ENCODE data around the gene VWA5B1.

Gene VWA5B1

DNA sequence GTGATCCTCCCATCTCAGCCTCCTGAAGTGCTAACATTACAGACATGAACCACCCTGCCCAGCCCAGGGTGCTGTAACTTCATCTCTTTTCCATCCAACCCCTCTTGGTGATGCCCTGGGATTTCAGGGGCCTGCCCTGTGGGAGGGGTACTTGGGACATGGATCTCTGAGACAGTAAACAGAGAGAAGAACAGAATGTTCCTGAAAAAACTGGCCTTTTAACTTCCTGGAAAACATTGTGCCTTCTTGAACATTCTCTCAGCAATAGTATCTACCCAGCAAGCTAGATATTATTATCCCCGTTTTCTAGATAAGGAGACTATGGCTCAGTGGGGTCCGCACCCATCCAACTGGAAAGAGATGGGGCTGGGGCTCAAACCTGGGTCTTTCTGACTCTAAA is 57.0 kb downstream of the VWA5B1 start:
- no peak for DNase-seq (ENCODE audit: low spot score)

DNA sequence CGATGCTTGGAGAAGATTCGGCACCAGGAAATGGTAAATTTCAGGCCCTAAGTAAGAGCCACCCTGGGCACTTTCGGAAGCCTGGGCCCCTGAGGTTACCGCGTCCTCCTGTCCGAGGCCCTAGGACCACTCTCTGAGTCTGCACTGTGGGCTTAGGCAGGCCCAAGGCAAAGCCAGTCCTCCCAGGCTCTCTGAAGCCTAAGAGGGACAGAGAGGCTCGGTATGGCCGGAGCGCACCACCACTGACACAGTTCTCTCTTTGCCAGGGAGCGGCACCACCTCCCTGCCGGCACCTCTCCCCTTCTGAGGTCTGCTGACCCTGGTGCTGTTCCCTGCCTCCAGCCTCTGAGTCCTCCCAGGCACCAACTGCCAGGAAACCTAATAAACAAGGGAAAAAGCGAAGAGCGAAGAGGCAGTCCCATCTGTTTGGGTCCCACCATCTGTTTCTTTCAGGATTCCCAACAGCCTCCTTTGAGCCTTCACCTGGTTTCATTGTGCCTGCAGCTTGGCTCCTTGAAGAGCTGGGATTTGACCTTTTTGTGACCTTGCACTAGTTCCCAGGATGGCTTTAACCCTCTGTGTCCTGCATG is 57.7 kb downstream of the VWA5B1 start:
- DNase-seq (ENCODE audit: low spot score) = no peak

DNA sequence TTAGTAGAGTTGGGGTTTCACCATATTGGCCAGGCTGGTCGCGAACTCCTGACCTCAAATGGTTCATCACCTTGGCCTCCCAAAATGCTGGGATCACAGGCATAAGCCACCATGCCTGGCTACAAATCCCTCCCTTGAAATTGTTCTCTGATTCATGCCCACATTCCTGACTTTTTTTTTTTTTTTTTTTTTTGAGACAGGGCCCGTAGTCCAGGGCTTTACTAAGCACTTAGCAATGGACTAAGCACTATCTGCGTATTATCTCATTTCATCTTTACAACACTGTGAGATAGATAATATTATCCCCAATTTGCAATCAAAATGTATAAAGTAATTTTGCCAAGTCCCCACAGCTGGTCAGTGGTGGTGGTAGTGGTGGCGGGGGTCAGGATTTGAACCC is 58.9 kb downstream of the VWA5B1 start:
- DNase-seq (ENCODE audit: low spot score) = no peak

DNA sequence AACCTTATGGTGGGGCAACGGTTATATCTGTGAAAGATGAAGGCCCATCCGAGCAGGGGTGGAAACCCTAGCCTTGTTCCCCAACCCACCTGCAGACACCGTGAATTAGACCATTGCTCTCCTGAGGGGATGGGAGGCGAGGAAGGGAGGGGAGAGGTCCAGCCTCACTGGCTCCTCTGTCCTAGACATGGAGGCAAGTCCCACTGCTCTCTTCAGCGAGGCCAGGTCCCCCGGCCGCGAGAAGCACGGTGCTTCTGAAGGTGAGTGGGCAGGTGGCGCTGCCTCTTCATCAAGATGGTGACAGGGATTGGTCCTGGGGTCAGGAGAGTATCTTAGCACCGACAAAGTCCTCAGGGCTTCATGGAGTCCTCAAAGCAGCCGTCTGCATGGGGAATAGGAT is 59.3 kb downstream of the VWA5B1 start:
- no peak for DNase-seq (ENCODE audit: low spot score)

DNA sequence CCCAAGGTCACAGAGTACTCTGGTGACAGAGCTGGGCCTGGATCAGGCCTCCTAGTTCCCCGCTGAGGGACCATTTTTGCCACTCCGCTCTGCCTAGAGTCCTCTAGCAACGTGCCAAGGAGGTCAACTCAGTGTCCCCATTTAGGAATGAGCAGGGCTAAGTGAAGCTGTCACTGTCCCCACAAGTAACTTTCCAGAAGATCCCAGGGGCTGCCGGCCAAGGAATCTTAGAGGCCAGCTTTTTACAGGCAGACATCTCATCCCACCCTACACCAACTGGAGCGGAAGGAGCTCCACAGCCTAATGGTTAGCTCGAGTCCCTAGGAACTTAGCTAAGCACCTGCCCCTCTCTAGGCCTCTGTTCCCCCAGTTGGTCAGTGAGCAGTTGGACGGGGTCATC is 59.7 kb downstream of the VWA5B1 start:
- no peak for DNase-seq (ENCODE audit: low spot score)

DNA sequence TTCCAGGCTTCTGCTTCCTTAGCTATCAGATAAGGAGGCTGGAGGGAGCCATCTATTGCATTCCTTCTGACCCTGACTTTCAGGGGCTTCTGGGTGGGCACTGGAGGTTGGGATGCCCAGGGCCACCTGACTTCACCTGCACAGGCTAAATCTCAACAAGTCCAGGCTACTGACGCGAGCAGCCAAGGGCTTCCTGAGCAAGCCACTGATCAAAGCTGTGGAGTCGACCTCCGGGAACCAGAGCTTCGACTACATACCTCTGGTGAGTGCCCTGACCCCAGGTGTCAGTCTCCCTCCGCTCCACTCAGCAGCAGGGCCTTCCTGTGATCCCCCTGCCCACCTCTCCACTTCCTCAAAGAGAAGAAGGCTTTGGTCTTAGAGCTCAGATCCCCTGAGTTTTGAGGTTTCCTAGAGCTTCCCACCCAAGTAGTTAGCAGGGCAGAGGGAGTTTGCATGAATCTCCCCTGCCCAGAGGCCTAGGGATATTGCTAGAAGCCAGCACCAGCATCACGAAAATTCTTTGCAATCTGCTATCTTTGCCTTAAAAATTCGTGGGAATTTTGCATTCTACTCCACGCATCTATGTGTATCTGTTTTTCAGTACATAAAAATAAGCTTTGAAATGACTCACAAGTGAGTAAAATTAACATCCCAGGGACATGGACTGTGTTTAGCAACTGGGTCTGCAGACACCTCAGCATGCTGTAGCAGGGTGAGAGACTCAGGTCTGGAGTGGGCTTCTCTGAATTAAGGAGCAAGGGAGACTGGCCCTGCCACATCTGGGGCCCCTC is 61.4 kb downstream of the VWA5B1 start:
- DNase-seq (ENCODE audit: low spot score) = no peak

DNA sequence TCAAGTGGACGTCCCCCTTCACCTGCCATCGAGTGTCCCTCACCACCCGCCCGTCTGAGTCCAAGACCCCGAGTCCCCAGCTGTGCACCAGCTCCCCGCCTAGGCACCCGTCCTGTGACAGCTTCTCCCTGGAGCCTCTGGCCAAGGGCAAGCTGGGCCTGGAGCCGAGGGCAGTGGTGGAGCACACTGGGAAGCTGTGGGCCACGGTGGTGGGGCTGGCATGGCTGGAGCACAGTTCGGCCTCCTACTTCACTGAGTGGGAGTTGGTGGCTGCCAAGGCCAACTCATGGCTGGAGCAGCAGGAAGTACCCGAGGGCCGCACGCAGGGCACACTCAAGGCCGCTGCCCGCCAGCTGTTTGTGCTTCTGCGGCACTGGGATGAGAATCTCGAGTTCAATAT is 63.2 kb downstream of the VWA5B1 start:
- no peak for DNase-seq (ENCODE audit: low spot score)

DNA sequence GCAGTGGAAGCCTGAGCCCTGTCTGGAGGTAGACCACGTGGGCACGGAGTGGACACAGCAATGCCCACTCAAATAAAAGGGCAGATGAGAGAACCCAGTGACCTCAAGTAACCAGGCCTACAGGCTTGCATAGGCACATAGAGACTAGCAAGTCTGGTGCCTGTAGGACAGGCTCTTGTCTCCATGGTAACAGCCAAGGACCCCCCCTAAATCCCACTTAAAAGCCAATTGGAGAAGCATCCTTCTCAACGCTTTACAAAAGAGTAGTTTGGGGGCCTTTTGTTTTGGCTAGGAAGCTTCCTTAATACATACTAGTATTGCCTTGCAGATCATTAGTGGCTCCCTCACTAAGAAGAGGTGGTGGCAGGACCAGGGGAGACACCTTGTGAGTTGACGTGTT is 63.9 kb downstream of the VWA5B1 start:
- no peak for DNase-seq (ENCODE audit: low spot score)

DNA sequence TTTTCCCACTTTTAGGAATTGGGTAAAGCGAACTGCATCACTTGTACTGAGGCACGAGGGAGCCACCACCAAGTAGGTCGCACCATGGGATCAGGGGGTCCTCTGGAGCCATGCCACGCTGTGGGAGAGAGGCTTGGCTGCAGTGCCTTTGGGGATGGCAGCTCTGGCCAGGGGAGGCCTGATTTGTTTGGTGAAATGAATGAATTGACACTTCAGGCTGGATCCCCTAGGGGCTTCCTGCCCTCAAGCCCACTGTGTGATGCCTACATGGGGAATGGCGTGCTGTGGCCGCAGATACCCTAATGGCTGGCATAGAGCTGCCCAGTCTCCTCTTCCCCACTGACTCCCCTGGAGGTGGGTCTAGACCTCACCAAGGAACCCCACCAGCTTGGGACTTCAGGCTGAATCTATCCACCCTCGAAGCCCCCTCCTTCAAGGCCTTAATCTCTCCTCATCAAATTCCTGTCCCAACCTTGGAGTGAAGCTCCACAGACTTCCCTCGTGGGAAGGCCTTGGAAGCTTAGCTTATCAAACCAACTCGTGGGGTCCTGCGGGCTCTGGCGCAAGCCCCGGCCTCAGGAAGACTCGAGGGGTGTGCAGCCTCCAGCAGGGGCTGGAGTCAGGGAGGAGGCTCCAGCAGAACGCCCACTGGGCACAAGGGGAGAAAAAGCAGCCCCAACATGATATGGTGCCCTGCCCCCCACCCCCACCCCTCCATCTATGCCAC is 64.6 kb downstream of the VWA5B1 start:
- DNase-seq (ENCODE audit: low spot score) = no peak

DNA sequence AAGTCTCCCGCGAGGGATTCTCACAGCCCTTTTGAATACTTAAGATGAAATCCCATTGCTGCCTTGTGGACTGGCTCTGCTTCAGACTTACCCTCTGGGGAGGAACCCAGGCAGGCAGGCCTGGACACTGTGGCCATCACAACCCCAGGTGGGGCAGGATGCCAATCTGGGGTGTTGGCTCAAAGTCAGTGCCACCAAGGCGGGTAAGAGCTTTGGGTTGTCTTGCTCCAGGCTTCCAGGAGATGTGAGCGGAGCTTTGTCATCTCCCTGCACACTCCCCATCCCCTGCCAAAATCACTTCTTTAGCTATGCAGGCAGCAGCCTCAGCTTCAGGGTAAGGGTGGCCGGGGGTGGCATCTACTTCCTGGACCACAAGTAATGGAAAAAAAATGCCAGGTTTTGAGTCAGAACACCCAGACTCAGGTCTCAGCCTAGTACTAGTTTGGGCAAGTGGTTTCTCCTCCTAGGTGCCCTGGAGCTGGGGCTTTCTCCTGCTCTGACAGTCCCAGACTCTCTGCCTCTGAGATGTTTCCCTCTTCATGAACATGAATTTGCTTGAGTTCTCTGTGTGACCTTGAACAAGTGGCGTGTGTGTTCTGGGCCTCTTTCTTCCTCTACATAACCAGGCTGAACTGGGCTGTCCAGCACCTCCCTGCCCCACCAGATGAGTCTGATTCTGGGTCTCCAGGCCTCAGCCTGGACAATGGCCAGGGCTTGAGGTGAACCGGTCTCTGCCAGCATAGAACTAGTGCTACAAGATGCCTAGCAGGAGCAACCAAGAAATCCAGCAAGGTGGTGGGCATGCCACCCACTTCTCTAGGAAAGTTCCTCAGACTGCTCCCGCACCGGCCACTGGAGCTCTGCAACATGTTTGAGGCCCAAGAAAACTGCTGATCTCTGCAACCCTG is 65.4 kb downstream of the VWA5B1 start:
- no peak for DNase-seq (ENCODE audit: low spot score)

DNA sequence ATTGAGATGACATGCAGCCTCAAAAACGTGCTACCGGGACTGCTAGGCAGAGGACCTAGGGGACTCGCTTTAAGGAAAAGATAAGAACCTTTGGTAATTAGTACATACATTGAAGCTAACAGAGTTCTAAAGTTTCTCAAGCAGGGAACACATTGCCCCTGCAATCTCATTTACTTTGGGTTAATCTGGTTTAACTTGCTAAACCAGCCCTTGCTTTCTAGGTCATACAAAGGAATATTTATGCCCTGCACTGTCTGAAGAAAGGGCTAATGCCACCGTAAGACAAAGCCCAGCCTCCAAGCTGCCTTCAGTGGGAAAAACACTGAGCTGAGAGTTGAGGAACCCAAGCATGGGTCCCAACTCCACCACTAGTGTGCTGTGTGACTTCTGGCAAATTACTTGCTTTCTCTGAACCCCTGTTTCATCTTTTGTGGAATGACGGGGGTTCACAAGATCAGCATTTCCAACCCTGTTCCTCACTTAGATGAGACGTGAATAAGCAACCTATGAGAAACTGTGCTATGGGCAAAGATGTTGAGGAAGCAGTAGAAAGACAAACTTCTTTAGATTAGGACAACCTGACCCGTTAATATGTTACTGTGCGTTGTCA is 66.3 kb downstream of the VWA5B1 start:
- no peak for DNase-seq (ENCODE audit: low spot score)

DNA sequence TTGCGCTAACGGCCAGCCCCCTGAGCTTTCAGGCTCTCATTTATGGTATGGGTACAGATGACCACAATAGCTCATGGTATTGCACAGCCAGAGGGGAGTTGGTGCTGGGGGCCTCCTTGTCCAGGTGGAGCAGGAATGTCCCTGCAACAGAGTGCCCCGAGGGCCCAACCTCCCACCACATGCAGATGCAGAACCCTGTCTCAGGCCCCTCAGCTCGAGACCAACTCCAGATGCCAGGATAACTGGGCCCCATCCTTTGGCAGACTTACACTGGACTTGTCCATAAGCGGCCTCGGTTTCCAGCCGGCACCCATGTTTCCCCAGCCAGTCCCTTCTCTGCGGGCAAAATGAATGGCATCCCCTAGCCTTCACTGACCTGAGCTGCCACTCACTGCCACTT is 67.1 kb downstream of the VWA5B1 start:
- DNase-seq (ENCODE audit: low spot score) = no peak

DNA sequence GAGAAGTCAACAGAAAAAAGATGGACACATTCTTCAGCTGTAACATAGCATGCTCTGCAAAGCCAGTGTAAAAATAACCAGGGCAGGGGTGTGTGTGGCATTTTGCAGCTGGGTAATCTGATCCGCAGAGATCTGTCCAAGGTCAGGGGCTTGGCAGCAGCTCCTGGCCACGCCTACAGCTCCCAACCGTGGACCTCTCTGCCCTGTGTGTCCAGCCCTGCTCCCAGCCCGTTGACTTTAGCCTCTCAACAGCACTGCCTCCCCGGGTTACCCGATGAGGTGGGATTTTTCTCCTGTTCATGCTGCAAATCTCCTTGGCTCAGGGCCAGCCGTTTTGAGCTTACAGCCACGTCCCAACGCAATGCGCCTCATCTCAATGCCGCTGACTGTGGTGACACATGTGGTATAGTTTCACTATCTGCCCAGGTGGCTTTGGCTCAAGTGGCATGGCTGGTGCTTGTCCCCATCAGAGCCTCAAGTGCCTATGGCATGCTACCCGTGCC is 68.1 kb downstream of the VWA5B1 start:
- DNase-seq (ENCODE audit: low spot score) = no peak

DNA sequence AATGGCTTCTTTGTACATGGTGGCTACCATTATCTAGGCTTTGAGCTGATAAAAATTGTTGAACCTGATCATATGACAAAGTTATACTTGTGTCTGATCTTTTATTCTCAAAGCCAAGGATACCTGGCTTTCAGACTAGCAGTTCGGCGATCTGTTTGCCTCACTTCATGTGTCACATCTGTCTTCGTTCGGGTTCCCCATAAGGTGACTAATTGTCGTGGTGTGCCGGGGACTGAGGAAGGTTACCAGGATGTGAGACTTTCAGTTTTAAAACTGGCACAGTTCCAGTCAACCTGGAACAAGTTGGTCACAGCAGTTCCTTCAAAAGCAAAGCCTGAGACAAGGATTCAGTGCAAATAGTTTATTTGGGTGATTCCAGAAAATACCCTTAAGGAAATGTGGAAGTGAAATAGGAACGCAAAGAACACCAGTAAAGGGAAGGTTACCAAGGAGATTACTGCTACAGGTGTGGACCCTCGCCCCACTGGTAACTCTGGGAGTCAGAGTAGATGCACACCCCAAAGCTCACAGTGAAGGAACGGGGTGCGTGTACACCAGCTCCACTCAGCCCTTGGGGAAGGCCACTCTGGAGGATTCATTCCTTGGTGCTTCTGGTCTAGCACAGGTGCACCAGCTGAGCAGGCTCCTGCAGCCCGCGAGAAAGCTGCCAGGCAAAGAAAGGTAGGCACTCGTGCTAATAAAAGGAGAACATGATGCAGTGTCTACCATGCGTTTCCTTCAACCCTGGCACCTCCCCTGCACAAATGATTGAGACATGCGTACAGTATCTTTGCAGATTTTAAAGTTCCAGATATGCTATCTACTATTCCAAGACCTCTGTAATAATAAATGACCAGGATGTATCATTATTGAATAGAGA is 69.0 kb downstream of the VWA5B1 start:
- DNase-seq (ENCODE audit: low spot score) = no peak

DNA sequence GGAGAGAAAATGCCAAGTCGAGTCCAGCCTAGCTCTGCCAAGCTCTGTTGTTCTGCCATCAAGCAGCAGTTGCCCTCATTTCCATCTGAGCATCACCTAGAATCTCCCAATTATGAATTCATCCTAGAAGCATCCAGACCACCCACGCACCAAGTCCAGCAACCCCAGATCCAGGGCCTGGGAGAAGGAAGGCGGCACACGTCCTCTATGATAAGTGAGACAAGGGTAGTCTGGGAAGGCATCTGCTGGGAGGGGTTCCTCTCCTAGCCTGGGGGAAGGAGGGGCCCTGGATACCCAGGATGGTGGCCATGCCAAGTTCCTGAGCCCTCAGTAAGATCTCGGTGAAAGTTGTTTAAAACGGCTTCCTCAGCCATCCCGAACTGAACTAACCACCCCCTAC is 70.7 kb downstream of the VWA5B1 start:
- DNase-seq (ENCODE audit: low spot score) = no peak

DNA sequence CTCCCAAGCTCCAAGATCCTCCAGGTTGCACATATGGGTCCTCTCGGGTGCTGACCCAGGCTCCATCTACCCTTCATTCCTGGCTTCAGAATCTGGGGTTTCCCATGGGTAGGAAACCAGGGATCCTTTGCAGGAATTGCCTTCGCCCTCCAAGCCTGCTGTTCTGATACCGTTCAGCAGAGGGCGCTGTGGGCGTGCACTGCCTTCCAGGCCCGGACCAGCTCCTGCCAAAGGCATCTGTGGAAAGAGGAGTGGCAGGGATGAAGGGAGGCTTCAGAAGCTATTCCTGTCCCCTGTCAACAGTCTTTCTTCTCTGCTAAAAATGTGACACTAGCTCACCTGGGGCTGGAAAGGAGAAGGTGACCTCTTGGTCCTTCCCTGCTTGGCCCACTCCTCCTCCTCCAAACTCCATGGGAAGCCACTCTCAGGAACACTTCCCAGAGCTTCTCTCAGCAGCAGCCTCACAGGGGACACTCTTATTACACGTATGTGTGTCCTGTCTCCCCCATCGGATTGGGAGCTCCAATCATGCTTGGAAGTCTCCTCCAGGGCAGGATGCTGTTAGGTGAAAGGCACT is 71.2 kb downstream of the VWA5B1 start:
- peak; percentile 58 for DNase-seq (ENCODE audit: low spot score)

DNA sequence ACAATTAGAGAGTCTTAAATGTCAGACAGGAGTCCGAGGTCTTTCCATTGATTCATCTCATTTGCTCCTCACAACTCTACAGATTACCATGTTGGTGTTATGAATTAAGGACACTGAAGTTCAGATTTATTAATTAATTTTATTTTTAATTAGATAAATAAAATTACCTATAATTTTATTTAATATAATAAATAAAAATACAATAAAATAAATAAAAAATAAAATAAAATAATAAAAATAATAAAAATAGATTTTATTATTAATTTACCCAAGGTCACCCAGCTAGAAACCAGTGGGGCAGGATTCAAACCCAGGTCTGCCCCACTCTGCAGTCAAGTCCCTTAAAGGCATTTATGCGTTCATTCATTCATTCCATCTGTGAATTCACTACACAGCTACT is 72.2 kb downstream of the VWA5B1 start:
- DNase-seq (ENCODE audit: low spot score) = no peak

DNA sequence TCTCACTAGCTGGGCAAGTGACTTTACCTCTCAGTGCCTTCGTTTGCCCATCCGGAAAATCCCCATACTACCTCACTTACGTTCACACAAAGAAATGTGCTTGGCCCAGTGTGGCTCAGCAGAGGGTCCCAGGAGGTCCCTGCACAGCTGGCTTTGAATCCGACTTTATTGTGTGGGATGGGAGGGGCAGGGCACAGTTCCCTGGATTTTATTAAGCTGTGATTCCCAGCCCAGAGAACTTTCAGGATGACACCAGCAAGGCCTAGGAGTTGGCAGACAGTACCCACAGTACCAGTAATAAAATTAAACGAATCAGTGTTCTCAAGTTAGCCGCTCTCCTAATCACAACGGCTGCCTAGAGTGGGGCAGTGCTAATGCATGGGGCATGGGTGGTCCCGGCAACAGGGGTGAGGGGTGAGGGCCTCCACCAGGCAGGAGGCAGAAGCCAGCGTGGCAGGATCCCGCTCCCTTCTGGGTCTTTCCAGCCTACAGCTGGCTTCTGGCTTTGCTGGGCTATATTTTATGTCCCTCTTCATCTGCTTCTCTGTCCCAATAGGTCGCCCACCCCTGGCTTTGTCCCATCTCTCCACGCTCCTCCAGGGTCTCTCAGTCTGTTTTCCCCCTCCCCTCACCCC is 74.9 kb downstream of the VWA5B1 start:
- no peak for DNase-seq (ENCODE audit: low spot score)

DNA sequence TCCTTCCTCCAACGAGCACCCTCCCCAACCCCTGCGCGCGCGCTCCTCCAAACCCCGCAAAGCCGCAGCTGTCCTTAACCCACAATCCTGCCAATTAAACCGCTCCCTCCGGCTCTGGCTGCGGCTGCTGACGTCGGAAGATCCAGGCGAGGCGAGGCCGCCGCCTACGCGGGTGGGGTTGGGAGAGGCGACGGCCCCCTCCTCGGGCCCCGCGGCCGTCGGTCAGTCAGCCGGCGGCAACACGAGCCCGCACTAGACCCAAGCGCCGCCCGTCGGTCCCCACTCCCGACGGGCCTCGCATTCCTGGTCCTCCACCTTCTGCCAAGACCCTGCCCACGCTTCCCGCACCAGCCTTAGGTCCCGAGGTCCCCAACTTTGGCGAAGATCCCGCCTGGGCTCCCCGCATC is 75.4 kb downstream of the VWA5B1 start:
- no peak for DNase-seq (ENCODE audit: low spot score)

All from globus pallidus (tissue), 1 donor.